GM18951 (cell line): ENCODE data around the gene FBXW4.

Source experiments
- POLR2A ChIP-seq: IDR thresholded peaks from 4 replicates; pipeline ENCODE4 v1.6.1; 2011; ENCODE audit warnings: mild to moderate bottlenecking; ENCODE audit not compliant: insufficient read length, insufficient read depth; ENCODE audit errors: extremely low read depth
- in situ Hi-C: fragments of 300-500 bp; cut with MboI; formaldehyde crosslinking; loops from one replicate; pipeline ENCODE4 v1.12.0; 2022; ENCODE audit warnings: low sequenced_read_pairs, mixed read lengths, inconsistent platforms; ENCODE audit not compliant: unreplicated experiment

FBXW4 gene

DNA sequence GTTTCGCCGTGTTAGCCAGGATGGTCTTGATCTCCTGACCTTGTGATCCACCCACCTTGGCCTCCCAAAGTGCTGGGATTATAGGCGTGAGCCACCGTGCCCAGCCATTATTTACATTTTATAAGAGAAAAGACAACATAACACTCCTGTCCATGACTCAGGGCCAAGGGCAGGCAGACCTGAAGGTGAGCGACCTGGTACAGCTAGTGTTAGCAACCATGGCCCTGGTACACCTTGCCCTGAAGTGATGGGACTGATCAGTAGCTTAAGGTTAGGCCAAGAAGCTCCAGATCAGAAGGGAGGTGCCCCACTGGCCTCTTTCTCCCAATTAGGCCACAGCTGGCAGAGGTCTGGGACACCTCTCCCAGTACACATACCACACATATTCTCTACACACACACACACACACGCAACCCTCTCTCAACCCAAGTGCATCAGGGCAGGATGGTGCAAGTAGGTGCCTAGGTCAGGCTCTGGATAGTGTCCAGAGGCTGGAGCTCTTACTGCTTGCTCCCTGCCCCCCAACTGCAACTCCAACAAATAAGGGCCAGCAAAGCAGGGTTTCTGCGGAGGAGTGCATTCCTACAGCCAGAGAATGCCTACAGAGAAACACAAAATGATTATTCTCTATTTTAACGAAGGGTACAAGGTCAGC is 63.0 kb downstream of the FBXW4 start:
- TF ChIP-seq POLR2A = no peak
- in situ Hi-C loops = no loop called here

DNA sequence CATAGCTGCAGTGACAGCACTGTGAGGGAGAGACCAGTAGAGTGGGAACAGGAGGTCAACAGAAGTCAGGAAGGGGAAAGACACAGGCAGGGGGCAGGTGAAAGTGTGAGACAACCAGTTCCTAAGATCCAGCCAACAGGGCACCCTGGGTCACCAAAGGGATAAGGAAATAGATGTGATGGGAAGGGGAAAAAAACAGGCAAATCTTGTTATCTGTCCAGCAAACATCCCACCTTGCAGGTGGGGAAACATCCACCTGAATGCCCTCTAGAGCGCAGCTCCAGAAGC is 64.4 kb downstream of the FBXW4 start:
- no peak for TF ChIP-seq POLR2A
- in situ Hi-C loops = no loop called here

DNA sequence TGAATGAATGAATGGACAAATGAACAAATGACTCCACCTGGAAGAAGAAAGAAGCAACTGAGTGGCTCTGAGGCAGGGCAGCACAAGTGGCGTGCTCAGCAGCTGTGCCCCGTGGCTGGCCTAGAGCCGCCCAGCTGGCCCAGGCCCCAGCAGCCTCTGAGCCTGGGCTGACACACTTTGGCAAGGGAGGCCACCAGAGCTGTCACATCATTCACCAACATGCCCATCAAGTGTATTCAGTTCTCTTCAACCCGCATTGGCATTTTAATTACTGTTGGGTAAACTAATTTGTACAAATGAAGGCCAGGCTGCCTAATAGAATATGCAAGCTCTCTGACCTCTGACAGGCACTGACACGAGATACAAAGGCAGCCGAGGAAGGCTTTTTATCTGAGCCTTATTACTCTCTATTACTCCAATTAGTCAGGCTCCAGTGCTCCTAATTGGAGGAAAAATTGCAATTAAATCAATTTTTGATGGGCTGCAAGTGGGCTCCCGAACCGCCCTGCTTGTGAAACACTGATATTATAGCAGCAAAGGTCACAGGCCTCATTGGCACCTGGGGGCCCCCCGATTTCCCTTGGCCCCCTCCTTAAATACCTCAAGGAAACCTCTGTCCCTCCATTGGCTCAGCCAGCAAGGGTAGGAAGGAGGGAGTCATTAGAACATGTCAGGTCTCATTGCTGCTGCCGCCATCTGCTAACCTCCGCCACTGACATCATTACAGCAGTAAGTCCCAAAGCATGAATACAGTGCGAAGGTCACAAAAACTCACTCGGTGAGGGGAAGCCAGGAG is 64.9 kb downstream of the FBXW4 start:
- TF ChIP-seq POLR2A = no peak
- in situ Hi-C loops = no loop called here

DNA sequence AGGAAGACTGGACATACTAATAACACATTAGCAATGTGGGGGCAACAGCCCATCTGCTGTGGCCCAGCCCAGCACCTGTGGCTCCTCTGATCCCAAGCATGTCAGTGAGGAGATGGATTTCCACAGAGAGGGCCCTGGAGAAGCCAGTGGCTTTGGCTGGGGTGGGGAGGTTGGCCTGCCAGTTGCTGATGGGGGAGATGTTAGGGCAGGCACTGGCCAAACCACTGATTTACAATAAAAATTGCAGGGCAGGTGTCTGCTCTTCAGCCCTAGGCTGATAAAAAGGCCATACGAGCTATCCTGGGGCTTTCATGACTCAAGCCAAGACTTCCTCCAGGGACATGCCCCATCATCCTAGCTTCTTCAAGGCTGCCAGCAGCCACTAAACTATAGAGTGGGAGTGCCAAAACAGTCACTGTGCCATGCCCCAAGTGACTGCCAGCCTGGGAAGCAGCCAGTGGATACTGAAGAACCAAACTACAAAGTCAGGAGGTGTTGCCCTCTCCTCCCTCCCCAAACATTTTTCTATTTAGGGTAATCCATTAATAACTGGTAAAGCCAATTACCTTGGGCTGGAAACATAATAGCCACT is 69.1 kb downstream of the FBXW4 start:
- in situ Hi-C loops = no loop called here
- TF ChIP-seq POLR2A = no peak

DNA sequence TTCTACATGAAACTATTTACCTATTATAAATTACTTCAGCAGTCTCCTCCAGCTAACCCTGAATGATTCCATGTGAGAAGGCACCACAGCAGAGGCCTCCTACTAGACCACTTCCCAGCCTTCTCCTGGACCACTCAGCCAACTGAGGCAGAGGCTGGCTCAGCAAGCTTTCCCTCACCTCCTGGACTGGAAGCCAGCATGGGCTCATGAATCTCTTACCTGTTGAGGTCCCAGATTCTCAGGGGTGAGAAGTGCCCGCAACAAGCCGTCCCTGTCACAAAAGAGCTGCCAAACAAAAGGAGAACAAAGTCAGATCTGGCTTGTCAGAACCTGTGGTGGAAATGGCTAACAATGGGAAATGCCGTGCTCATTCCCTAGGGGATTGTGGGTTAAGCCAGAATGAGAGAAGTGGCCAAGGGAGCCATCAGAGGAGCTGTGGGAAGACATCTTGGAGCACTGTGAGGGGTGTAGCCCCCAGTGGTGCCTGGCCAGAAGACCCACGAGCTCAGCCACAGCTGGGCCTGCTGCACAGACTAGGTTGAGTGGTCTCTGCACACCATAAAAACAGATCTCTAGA is 70.4 kb downstream of the FBXW4 start:
- in situ Hi-C loops = loop anchor here (25.0 kb wide), 1 partner anchor 463 kb away; no protein-coding TSS in a partner anchor
- TF ChIP-seq POLR2A = no peak

DNA sequence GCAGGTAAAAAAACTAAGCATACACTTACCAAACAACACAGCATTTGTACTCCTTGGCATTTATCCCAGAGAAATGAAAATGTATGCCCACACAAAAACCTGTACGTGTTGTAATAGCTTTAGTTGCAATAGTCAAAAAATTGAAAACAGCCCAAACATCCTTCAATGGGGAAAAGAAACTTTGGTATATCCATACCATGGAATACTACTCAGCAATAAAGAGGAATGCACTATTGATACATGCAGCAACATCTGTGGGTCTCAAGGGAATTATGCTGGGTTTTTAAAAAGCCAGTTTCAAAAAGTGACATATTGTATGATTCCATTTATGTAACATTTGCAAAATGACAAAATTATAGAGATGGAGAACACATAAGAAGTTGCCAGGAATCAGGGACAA is 71.4 kb downstream of the FBXW4 start:
- TF ChIP-seq POLR2A = no peak

DNA sequence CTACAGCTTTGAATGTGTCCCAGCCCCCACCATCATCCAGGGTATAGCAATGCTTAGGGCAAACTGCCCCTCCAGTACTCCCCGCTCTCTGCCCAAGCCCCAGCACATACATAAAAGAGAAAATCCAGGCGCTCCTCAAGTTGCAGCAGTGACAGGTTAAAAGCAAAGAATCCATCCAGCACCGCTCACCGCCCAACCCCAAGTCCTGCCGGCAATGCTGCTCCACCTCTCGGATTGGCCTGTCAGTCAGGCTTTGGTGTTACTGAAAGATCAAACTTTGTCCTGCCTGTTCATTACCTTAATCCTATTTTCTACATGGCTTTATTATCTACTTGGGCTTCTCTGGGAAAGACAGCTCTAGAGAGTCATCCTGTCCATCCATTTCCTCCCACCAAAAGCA is 75.0 kb downstream of the FBXW4 start:
- no peak for TF ChIP-seq POLR2A
- in situ Hi-C loops = loop anchor here (25.0 kb wide), 1 partner anchor 467 kb away; no protein-coding TSS in a partner anchor

More for the DNA sequence above, 71.4 kb downstream of the FBXW4 start:
- in situ Hi-C loops = loop anchor here (25.0 kb wide), 1 partner anchor 464 kb away; no protein-coding TSS in a partner anchor

DNA sequence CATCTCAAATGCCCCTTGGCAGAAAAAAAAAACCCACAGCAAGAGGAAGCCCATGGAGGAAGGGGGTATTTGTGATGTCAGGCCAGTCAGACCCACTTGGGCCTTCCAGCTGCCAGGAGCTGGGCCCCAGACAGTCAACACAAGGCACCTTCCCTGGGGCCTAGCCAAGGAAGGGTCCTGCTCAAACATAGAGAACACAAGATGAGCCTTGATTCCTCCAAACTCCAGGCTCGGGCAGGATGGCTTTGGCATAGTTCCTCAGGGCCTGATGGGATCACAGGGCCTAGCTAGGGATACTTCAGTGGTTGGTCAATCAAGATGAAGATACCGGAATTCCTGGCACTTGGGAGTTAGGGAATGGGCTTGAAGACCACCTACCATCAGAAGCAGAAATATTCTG is 76.1 kb downstream of the FBXW4 start:
- no peak for TF ChIP-seq POLR2A
- in situ Hi-C loops = loop anchor here (25.0 kb wide), 1 partner anchor 468 kb away; no protein-coding TSS in a partner anchor

DNA sequence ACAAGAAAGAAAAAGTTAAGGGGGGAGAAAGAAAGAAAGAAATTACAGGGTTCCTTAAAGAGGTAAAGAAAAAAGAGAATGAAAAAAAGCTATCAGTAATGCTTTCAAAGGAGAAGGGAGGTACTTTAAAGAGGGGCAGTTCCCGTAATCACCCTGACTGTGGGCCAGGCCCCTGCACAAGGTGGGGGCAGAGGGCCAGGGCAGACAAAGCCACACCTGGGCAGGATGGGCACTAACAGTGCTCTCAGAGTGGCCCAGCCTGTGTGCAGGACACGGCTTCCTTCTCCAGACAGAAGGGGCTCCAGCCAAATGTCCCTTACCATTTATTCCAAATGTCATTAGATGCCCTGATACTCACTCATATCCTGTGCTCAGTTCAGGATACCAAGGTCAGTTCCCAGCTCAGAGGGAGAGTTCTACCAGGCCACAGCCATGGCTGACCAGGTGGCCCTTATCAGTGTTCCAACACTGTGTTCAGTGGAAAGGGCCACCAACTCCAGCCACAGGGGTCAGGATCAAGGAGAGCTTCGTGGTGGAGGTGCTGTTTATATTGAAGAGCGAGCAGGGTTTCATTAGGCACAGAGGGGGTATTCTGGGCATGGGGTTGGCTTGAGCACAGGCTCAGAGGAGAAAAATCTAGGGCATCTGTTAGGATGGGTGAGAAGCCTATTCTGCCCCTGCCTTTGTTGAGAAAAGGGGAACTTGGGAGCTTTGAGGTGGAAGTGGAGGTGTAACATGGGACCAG is 77.0 kb downstream of the FBXW4 start:
- in situ Hi-C loops = loop anchor here (25.0 kb wide), 1 partner anchor 469 kb away; no protein-coding TSS in a partner anchor
- TF ChIP-seq POLR2A = no peak

DNA sequence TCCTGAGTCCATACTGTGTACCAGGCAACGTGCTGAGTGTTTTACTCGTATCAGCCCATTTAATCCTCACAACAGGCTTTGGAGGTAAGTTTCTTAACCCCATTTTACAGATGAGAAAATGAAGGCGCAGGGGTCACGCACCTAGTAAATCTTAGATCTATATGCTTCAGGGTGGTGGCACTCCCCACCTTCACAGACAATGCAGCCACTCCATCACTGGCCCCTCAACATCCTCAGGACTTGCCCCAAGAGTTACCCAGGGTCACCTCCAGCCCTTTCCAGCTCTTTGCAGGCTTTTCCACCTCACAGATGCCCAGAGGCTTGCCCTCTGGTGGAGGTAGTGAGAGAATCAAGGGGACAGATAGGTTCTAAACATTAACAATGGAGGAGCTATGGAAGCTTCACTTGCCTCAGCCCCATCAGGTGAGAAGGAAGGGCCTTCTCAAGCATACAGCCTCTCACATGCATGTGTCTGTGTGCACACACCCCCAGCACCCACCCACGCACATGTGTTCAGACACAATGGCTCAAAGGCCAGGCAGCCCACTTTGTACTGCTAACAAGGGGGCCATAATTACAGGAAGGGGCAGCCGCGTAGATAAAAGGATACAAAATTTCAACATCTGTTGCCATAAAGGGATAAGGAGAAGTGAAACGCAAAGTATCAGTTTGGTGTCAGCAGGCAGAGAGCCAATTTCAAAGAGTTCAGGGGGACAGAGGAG is 77.7 kb downstream of the FBXW4 start:
- TF ChIP-seq POLR2A = no peak
- in situ Hi-C loops = loop anchor here (25.0 kb wide), 1 partner anchor 470 kb away; no protein-coding TSS in a partner anchor

DNA sequence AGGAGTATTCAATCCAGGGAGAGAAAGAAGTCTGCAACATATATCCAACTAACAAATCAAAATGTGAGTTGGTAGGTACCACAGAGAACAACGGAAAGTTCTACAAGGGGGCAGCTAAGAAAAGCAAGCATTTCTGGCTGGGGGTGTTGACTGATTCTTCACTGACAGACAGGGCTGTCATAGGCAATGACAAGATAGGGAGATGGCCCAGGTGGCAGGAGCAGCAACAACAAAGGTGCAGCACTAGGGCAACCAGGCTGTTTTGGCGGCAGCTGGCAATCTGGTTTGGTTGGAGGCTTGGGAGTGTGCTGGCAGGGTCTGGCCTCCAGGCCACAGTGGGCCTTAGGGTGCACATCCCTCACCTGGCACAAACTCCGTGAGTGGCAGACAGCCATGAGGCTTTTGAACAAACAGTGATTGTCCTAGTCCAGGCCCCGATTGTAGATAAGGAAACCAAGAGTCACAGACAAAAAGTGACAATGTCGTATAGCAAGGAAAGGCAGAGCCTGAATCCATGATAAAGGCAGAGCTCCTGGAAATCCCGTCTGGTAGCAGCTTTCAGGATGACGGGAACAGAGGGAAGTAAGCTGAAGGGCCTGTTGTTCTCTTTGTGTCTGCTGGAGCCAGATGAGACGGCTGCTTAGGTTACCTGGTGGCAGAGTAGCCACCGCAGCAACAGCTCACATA is 78.4 kb downstream of the FBXW4 start:
- TF ChIP-seq POLR2A = no peak
- in situ Hi-C loops = loop anchor here (25.0 kb wide), 1 partner anchor 471 kb away; no protein-coding TSS in a partner anchor
